Heart right ventricle (tissue), 16 donors: ENCODE measurements around the gene CNST. TPM values are rescaled to one million over a fixed set of nuclear protein-coding genes. Genes with fewer than 3 reads are reported as not detected.

Experiments
- ATAC-seq, 8 donors: fragments of 200-7000 bp; cut with Tn5 transposase; one replicate each; pipeline ENCODE4 v1.9.1; 2020; ENCODE audit warnings: mild to moderate bottlenecking in 8 of 8, moderate library complexity in 8 of 8, moderate number of reproducible peaks in 1 of 8
- DNase-seq, 2 donors: peaks; one replicate each; pipeline ENCODE4 v3.0.0-alpha.2; 2020
- H3K27ac ChIP-seq, 10 donors: fragments of 200-600 bp; sonication (generic) in 2 of 10; one replicate each; pipeline versions ENCODE4 v1.5.0 to v1.8.0; 2020 to 2022; ENCODE audit warnings: mild to moderate bottlenecking in 3 of 10
- H3K27me3 ChIP-seq, 7 donors: fragments of 200-600 bp; one replicate each; pipeline ENCODE4 v1.8.0; 2021 to 2022; ENCODE audit warnings: mild to moderate bottlenecking in 2 of 7
- H3K36me3 ChIP-seq, 9 donors: fragments of 200-600 bp; sonication (generic) in 1 of 9; one replicate each; pipeline versions ENCODE4 v1.5.0 to v1.8.0; 2020 to 2022; ENCODE audit warnings: mild to moderate bottlenecking in 2 of 9
- H3K4me1 ChIP-seq, 9 donors: fragments of 200-600 bp; sonication (generic) in 1 of 9; one replicate each; pipeline versions ENCODE4 v1.5.0 to v1.8.0; 2020 to 2022; ENCODE audit warnings: mild to moderate bottlenecking in 4 of 9
- H3K4me3 ChIP-seq, 10 donors: fragments of 200-600 bp; sonication (generic) in 2 of 10; one replicate each; pipeline versions ENCODE4 v1.5.0 to v1.8.0; 2020 to 2022; ENCODE audit warnings: mild to moderate bottlenecking in 7 of 10, moderate library complexity in 2 of 10
- H3K9me3 ChIP-seq, 11 donors: fragments of 200-600 bp in 10 of 11; sonication (generic) in 2 of 11; one replicate each; pipeline versions ENCODE4 v1.5.0 to v1.8.0; 2013 to 2022; ENCODE audit warnings: mild to moderate bottlenecking in 2 of 11, control low read depth in 1 of 11, moderate library complexity in 1 of 11
- WGBS, 2 donors: extraction: QIAGEN DNeasy Blood & Tissue Kit; methylation state at CpG; one replicate each; pipeline ENCODE4 v1.1.7; 2013; ENCODE audit warnings: inconsistent platforms in 1 of 2; 5-methylcytosine and 5-hydroxymethylcytosine counted together
- intact Hi-C, 10 donors: fragments of 100-400 bp; cut with DNase I; formaldehyde crosslinking; loops; one replicate each; pipeline versions ENCODE4 v1.11.1 to v1.14.2; 2022
- polyA plus RNA-seq, 2 donors: library from polyadenylated mRNA; stranded (reverse); fragments of 200-250 nt; gene quantifications; one replicate each; pipeline ENCODE4 v1.2.3, GENCODE V29; 2013
- total RNA-seq, 10 donors: library from RNA; stranded (reverse); fragmentation: NEBNext Ultra II Directional in 3 of 10; extraction: Animal tissue kit (Norgen Biotek cat#: 25700) in 3 of 10; gene quantifications; one replicate each; pipeline versions ENCODE4 v1.2.1 to v1.2.4, GENCODE V29; 2021 to 2023
- TF ChIP-seq, protein P1 (sequence below), 9 donors: fragments of 200-600 bp; sonication (generic) in 2 of 9; IDR thresholded peaks; one replicate each; pipeline versions ENCODE4 v1.5.0 to v1.8.0; 2021 to 2022; ENCODE audit warnings: antibody characterized with exemption in 9 of 9, mild to moderate bottlenecking in 5 of 9, moderate library complexity in 1 of 9
- donor health status: Arrhythmogenic right ventricular cardiomyopathy.
- donor health status: ischemic (EF 13 %, LVEDD 7.1; RV severe dilation, severe dysfunction).
- donor health status: healthy with polysubstance abuse.
- donor health status: DM: no; HTN: yes; CAD: no.
- donor health status: DM: no; HTN: no; CAD: no.
- donor health status: ischemic (EF 25% LVEDD 6.9; RV normal size, moderate dysfunction).
- donor health status: ischemic (EF 25% LVEDD 5.7; RV mildly dilated, moderate dysfunction).
- donor health status: healthy.
- donor health status: DM: yes; HTN: yes; CAD: no.
- donor health status: Ischemic cardiomyopathy.
- donor health status: ischemic (EF 35%, LVEDD 5.7; RV mildly dilated, moderate dysfunction).
- donor health status: nonischemic (EF 11% LVEDD 7.7; RV severe dilation, severe dysfunction).
- donor health status: DM: yes; HTN: yes; CAD: no.
- donor health status: PGD.
- donor health status: ischemic (EF 29% LVEDD 5.4; RV normal size, mild dysfunction).
- donor health status: nonischemic (EF 23%, LVEDD 6.1; RV moderate dilation, normal function).

Gene CNST
- total and polyA plus RNA-seq, 12 donors = 5.6 to 24.4 (median 14.7) TPM

DNA sequence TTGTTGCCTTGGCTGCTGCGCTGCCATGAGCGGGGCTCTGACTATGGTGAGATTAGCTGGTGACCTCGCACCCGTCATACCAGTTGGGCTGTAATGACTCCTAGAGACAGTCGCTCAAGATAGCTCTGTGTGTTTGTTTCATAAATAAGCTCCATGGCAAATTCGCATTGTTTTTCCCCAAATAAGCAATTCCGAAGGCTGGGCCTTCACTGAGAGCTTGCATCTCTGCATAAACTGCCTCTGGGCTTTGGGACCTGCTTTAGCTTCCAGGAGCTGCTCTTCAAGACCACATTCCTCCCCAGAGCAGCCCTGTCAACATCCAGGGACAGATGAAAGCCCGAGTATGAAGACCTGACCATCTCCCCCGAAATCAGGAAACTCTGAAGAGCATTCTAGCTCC is 117.3 kb downstream of the CNST start:
- Histone ChIP-seq H3K4me1 (peaks cover 0 to 48% (median 17%) of the 10 kb centered on the region in 9 donors), H3K9me3 (no peaks in the 10 kb centered on the region), H3K27ac (peak overlapping the region in 4 of 10 donors; percentile 10 to 79 (median 54)), H3K27me3 (no peaks in the 10 kb centered on the region), H3K4me3 (no peak overlapping the region), H3K36me3 (no peaks in the 10 kb centered on the region)
- TF ChIP-seq, protein P1, sequence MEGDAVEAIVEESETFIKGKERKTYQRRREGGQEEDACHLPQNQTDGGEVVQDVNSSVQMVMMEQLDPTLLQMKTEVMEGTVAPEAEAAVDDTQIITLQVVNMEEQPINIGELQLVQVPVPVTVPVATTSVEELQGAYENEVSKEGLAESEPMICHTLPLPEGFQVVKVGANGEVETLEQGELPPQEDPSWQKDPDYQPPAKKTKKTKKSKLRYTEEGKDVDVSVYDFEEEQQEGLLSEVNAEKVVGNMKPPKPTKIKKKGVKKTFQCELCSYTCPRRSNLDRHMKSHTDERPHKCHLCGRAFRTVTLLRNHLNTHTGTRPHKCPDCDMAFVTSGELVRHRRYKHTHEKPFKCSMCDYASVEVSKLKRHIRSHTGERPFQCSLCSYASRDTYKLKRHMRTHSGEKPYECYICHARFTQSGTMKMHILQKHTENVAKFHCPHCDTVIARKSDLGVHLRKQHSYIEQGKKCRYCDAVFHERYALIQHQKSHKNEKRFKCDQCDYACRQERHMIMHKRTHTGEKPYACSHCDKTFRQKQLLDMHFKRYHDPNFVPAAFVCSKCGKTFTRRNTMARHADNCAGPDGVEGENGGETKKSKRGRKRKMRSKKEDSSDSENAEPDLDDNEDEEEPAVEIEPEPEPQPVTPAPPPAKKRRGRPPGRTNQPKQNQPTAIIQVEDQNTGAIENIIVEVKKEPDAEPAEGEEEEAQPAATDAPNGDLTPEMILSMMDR (IDR thresholded peaks at IDR 0.05) = no peak
- WGBS, 2 donors = 93 to 94% methylated on average over 9 of the region's 9 CpGs
- intact Hi-C loops = loop anchor here in 2 of 10 donors (5.0 kb wide), 1 partner anchor 36 kb away; no protein-coding TSS in a partner anchor
- ATAC-seq (no peak), DNase-seq (no peak)

DNA sequence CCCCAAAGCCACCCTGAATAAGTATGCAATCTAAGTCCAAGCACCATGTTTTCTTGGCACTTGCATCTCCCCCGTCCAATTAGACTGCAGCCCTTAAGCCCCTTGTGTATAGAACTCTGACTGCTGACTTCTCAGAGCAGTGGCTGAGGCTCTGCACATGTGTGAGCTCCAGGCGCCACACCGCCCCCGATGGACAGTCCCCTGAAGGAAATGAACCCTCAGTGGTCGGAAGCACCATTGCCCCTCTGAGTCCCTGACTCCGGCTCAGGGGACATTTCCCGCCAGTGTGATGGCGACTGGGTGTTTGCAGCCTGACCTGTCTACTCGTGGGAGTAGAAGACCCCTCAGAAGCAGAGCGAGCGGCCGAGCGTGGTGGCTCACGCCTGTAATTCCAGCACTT is 120.7 kb downstream of the CNST start:
- no peaks in the 10 kb centered on the region for H3K9me3 ChIP-seq
- intact Hi-C loops = no loop called here
- ATAC-seq (no peak), DNase-seq (no peak)
- peaks cover 0 to 34% (median 9%) of the 10 kb centered on the region in 9 donors for H3K4me1 ChIP-seq
- no peaks in the 10 kb centered on the region for H3K27me3 ChIP-seq
- no peak overlapping the region for H3K27ac ChIP-seq
- TF ChIP-seq, protein P1 (IDR thresholded peaks at IDR 0.05) = no peak
- 77 to 78% methylated on average over 14 of the region's 14 CpGs for WGBS, 2 donors
- no peak overlapping the region for H3K4me3 ChIP-seq
- H3K36me3 ChIP-seq = no peaks in the 10 kb centered on the region

DNA sequence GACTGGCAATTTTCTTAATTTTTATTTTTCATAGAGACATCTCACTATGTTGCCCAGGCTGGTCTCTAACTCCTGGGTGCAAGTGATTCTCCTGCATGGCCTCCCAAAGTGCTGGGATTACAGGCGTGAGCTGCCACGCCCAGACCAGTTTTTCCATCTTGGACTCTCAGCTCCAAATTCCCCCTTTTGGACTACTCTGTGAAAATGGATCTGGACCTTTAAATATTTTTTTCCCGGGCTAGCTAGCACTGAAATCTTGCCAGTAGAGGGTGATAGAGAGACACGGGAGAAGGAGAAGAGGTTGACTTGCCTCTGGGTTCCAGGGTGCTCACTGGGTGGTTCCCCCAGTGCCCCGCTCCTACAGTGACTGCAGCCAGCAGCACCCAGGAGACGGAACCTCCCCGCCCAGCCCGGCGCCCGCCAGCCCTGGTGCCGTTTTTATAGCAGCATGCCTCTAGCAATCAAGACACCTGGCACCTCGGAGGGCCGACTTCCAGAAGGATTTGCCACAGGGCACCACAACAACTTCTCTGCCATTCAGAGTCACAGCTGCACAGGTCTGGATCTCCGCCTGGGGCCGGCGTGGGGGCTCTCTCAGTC is 123.3 kb downstream of the CNST start:
- intact Hi-C loops = loop anchor here in 3 of 10 donors (2.0 to 10.0 kb wide), 3 partner anchors 45 to 123 kb away; partner anchors contain the start of genes CNST (in 1 of the 3) and TFB2M (in 1 of the 3)
- peak; percentile 81 to 89 (median 85) for ATAC-seq
- Histone ChIP-seq H3K27ac (peak overlapping the region in 7 of 10 donors; percentile 19 to 73 (median 30)), H3K36me3 (no peaks in the 10 kb centered on the region), H3K4me3 (peak overlapping the region in 9 of 10 donors; percentile 14 to 52 (median 46)), H3K9me3 (peaks cover 0 to 13% (median 0%) of the 10 kb centered on the region in 11 donors), H3K27me3 (no peaks in the 10 kb centered on the region), H3K4me1 (peaks cover 0 to 26% (median 9%) of the 10 kb centered on the region in 9 donors)
- peak; percentile 54 to 64 for DNase-seq
- TF ChIP-seq, protein P1 (IDR thresholded peaks at IDR 0.05) = peak; percentile 59 to 84 (median 81)
- 14 to 15% methylated on average over 16 of the region's 16 CpGs for WGBS, 2 donors

DNA sequence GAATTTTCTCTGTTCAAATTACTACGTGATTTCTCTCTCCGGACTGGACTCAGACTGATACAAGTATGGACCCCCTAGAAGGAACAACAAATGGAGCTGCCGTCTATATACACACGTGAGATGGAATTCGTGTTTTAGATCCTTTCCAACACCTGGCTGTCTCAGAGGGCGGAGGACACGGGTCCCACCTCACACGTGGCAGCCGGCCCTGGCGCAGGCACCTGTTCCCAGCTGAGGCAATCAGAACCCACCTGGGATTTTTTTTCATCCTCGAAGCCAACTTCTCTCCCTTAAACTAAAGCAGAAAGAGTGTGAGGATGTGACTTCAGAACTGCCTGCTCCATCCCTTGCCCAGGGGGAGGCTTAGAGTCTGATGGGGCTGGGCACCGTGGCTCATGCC is 123.8 kb downstream of the CNST start:
- peak overlapping the region in 6 of 10 donors; percentile 42 to 52 (median 48) for H3K4me3 ChIP-seq
- peak overlapping the region in 6 of 10 donors; percentile 19 to 73 (median 30) for H3K27ac ChIP-seq
- peak in 1 of 8 donors; percentile 4 for ATAC-seq
- H3K36me3 ChIP-seq = no peaks in the 10 kb centered on the region
- no peak for DNase-seq
- H3K9me3 ChIP-seq = peaks cover 0 to 19% (median 0%) of the 10 kb centered on the region in 11 donors
- H3K27me3 ChIP-seq = no peaks in the 10 kb centered on the region
- peaks cover 0 to 26% (median 9%) of the 10 kb centered on the region in 9 donors for H3K4me1 ChIP-seq
- intact Hi-C loops = loop anchor here in 3 of 10 donors (2.0 to 10.0 kb wide), 3 partner anchors 45 to 123 kb away; partner anchors contain the start of genes CNST (in 1 of the 3) and TFB2M (in 1 of the 3)
- WGBS, 2 donors = 82 to 85% methylated on average over 12 of the region's 12 CpGs
- TF ChIP-seq, protein P1 (IDR thresholded peaks at IDR 0.05) = no peak
